Erythroblast (primary cell): ENCODE measurements around the gene HSD11B2.

Experiments
- GATA1 ChIP-seq: IDR thresholded peaks from 2 replicates; pipeline ENCODE4 v1.6.1; 2011; ENCODE audit warnings: low read depth, mild to moderate bottlenecking, control low read depth, low read length, moderate library complexity
- POLR2A ChIP-seq: IDR thresholded peaks from 2 replicates; pipeline ENCODE4 v1.6.1; 2011; ENCODE audit warnings: mild to moderate bottlenecking, low read length

DNA sequence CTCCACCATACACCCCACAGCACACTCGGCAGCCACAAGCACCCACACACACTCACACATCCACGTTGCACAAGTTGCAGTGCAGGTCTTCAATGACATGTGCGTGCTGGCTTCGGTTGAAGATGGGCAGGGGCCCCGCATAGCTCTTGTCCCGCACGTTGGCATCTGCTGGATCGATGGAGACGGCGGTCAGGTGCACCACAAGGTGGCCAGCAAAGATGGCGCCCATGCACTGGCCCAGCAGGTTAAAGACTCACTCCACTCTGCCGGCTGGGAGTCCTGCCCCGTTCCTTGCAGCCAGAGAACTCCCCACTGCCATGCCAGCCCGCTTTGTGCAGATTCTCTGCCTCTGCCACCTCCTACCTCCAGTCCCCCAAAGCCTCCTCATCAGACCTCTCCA, 30.0 kb upstream of the HSD11B2 start:
- TF ChIP-seq POLR2A (no peak), GATA1 (no peak)
